SH-SY5Y (cell line): ENCODE results near the gene NFIA.

ENCODE experiments used
- GATA2 ChIP-seq: IDR thresholded peaks from 2 replicates; pipeline ENCODE4 v1.6.1; 2011; ENCODE audit warnings: mild to moderate bottlenecking, low read depth, low read length
- GATA3 ChIP-seq: IDR thresholded peaks from 2 replicates; pipeline ENCODE4 v1.6.1; 2011; ENCODE audit warnings: low read depth, mild to moderate bottlenecking, low read length, moderate library complexity

GRCh38 chr1:61368876-61369275, 286.5 kb downstream of the NFIA start:
- TF ChIP-seq GATA2 (no peak), GATA3 (no peak)
